KG1 (cell line): ENCODE results near the gene NBEAL2.

Source experiments
- DNase-seq: peaks from one replicate; lab custom pipeline; 2025; lab: John Stamatoyannopoulos, UW

NBEAL2 gene

GRCh38 chr3:47000922-47001730 lies 21.7 kb downstream of the NBEAL2 start:
- no peak for DNase-seq

GRCh38 chr3:47001731-47002170 lies 22.3 kb downstream of the NBEAL2 start:
- DNase-seq = no peak

GRCh38 chr3:47002171-47003055 lies 22.9 kb downstream of the NBEAL2 start:
- DNase-seq = no peak

- DNase-seq = no peak
Observed at GRCh38 chr3:47003056-47003410, 23.6 kb downstream of the NBEAL2 start.

- DNase-seq = no peak
Observed at GRCh38 chr3:47003461-47004368, 24.2 kb downstream of the NBEAL2 start.

- DNase-seq = no peak
Observed at GRCh38 chr3:47004369-47005211, 25.1 kb downstream of the NBEAL2 start.

GRCh38 chr3:47005212-47006144 lies 26.0 kb downstream of the NBEAL2 start:
- no peak for DNase-seq

- DNase-seq = no peak
Observed at GRCh38 chr3:47006145-47006651, 26.7 kb downstream of the NBEAL2 start.

GRCh38 chr3:47007001-47007400 lies 27.5 kb downstream of the NBEAL2 start:
- no peak for DNase-seq

- DNase-seq = no peak
Observed at GRCh38 chr3:47007482-47008233, 28.2 kb downstream of the NBEAL2 start.

GRCh38 chr3:47008234-47008796 lies 28.8 kb downstream of the NBEAL2 start:
- DNase-seq = no peak

- no peak for DNase-seq
Observed at GRCh38 chr3:47008851-47009224, 29.4 kb downstream of the NBEAL2 start.

GRCh38 chr3:47009225-47010110 lies 30.0 kb downstream of the NBEAL2 start:
- no peak for DNase-seq

GRCh38 chr3:47010111-47010712 lies 30.7 kb downstream of the NBEAL2 start:
- DNase-seq = no peak

GRCh38 chr3:47010910-47011309 lies 31.4 kb downstream of the NBEAL2 start:
- no peak for DNase-seq

GRCh38 chr3:47011371-47011770 lies 31.9 kb downstream of the NBEAL2 start:
- DNase-seq = no peak
